GM19468 (cell line): ENCODE measurements around the gene DNAH17.
"Not testable (repeated sequence)": the region's sequence is repeated elsewhere in the genome, so short reads cannot be mapped to it uniquely, and the experiment has no call there.

Experiments used
- ATAC-seq: cut with Tn5 transposase; IDR thresholded peaks from one replicate; pipeline ENCODE4 v1.9.1; 2021; ENCODE audit warnings: mild to moderate bottlenecking, moderate library complexity, moderate number of reproducible peaks; ENCODE audit not compliant: unreplicated experiment; ENCODE audit errors: extremely low read depth

Gene DNAH17

GRCh38 chr17:78528541-78528940, 48.7 kb downstream of the DNAH17 start:
- no peak for ATAC-seq

GRCh38 chr17:78527345-78527744, 49.9 kb downstream of the DNAH17 start:
- no peak for ATAC-seq

GRCh38 chr17:78526231-78527025, 50.8 kb downstream of the DNAH17 start:
- ATAC-seq: no peak

GRCh38 chr17:78525511-78526160, 51.6 kb downstream of the DNAH17 start:
- no peak for ATAC-seq

- no peak for ATAC-seq
These were observed 52.2 kb downstream of the DNAH17 start for GRCh38 chr17:78524870-78525510.

GRCh38 chr17:78523934-78524655, 53.1 kb downstream of the DNAH17 start:
- no peak for ATAC-seq

- no peak for ATAC-seq
These were observed 55.0 kb downstream of the DNAH17 start for GRCh38 chr17:78522031-78522809.

- ATAC-seq: no peak
These were observed 59.8 kb downstream of the DNAH17 start for GRCh38 chr17:78517421-78517820.

GRCh38 chr17:78515480-78515879, 61.7 kb downstream of the DNAH17 start:
- ATAC-seq: no peak

GRCh38 chr17:78514521-78514920, 62.7 kb downstream of the DNAH17 start:
- ATAC-seq: no peak

GRCh38 chr17:78512976-78513375, 64.2 kb downstream of the DNAH17 start:
- ATAC-seq: no peak

- ATAC-seq: no peak
These were observed 66.8 kb downstream of the DNAH17 start for GRCh38 chr17:78510141-78511075.

GRCh38 chr17:78507526-78507925, 69.7 kb downstream of the DNAH17 start:
- no peak for ATAC-seq

- ATAC-seq: no peak
These were observed 70.5 kb downstream of the DNAH17 start for GRCh38 chr17:78506454-78507309.

GRCh38 chr17:78504156-78504925, 72.9 kb downstream of the DNAH17 start:
- no peak for ATAC-seq

GRCh38 chr17:78503388-78503787, 73.8 kb downstream of the DNAH17 start:
- not testable (repeated sequence) for ATAC-seq

GRCh38 chr17:78502611-78503148, 74.5 kb downstream of the DNAH17 start:
- ATAC-seq: no peak
